Measurements from ENCODE around the gene FSIP1.

- TF ChIP-seq, protein P1, sequence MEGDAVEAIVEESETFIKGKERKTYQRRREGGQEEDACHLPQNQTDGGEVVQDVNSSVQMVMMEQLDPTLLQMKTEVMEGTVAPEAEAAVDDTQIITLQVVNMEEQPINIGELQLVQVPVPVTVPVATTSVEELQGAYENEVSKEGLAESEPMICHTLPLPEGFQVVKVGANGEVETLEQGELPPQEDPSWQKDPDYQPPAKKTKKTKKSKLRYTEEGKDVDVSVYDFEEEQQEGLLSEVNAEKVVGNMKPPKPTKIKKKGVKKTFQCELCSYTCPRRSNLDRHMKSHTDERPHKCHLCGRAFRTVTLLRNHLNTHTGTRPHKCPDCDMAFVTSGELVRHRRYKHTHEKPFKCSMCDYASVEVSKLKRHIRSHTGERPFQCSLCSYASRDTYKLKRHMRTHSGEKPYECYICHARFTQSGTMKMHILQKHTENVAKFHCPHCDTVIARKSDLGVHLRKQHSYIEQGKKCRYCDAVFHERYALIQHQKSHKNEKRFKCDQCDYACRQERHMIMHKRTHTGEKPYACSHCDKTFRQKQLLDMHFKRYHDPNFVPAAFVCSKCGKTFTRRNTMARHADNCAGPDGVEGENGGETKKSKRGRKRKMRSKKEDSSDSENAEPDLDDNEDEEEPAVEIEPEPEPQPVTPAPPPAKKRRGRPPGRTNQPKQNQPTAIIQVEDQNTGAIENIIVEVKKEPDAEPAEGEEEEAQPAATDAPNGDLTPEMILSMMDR (IDR thresholded peaks at IDR 0.05) = no peak
- TF ChIP-seq EP300 (IDR thresholded peaks at IDR 0.05) = no peak
- no peak for TF ChIP-seq POLR2A (IDR thresholded peaks at IDR 0.05)
Observed at GRCh38 chr15:39593656-39594445, 188.8 kb downstream of the FSIP1 start.

Measured in ovary (tissue), 3 donors.